GM18909 (cell line): ENCODE results near the gene KMT5C.

Experiments used
- ATAC-seq: cut with Tn5 transposase; IDR thresholded peaks from one replicate; pipeline ENCODE4 v1.9.1; 2021; ENCODE audit warnings: mild to moderate bottlenecking; ENCODE audit not compliant: unreplicated experiment, poor library complexity

The KMT5C gene

DNA sequence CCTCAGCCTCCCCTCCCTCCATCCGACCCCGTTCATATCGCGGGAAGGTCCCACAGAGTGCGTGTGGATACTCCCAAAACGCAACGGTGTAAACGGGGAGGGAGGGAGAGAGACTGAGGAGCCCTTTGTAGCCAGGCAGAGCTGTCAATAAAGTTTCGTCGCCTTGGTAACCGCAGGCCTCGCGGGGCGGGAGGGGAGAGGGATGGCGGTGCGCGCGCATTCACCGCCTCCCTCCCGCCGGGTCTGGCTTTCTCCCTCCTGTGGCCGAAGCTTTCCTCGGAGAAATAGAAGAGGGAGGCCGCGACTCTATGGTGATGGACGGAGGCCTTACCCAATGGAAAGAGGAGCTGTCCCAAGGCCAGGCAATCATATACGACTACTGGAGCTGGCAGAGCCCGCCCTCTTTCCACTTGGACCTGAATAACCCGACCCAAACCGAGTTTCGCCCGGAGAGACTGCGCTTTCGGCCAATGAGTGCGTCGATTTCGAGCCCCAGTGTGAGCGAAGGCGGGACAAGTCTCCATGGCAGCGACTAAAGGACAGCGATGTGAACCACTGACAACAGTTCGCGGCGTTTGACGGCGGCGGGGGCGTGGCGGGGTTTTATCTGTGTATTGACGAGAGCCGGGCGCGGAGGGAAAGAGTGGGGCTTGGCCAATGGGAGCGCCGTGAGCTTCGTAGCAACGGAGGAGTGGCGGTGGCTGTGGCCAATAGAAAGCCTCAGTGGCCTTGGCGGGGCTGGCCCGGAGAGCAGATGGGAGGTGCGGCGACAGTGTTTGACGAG lies at the start of gene KMT5C:
KMT5C (plus strand) TSS at position 772 of the 784 bp plus-strand sequence. CDS start 2,061 bp downstream, outside the sequence.
- peak; percentile 81 for ATAC-seq

DNA sequence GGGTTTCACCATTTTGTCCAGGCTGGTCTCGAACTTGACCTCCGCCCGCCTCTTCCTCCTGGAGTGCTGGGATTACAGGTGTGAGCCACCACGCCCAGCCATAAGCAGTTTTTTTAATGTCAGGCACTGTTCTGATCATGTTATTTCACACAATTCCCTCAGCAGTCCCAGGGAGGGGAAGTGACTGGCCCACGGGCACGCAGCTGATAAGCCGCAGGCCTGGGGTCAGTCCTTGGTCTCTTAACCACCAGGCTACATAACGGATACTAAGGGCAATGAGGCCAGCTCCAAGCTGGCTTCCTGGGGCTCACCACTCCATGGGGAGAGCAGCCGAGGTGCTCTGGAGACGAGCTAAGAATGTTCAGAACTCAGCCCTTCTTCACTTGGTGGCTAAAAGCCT lies 42.4 kb upstream of the KMT5C start:
- no peak for ATAC-seq

- no peak for ATAC-seq
Measured at GRCh38 chr19:55299991-55300390, 39.7 kb upstream of the KMT5C start.

GRCh38 chr19:55300886-55301458 lies 38.7 kb upstream of the KMT5C start:
- no peak for ATAC-seq

DNA sequence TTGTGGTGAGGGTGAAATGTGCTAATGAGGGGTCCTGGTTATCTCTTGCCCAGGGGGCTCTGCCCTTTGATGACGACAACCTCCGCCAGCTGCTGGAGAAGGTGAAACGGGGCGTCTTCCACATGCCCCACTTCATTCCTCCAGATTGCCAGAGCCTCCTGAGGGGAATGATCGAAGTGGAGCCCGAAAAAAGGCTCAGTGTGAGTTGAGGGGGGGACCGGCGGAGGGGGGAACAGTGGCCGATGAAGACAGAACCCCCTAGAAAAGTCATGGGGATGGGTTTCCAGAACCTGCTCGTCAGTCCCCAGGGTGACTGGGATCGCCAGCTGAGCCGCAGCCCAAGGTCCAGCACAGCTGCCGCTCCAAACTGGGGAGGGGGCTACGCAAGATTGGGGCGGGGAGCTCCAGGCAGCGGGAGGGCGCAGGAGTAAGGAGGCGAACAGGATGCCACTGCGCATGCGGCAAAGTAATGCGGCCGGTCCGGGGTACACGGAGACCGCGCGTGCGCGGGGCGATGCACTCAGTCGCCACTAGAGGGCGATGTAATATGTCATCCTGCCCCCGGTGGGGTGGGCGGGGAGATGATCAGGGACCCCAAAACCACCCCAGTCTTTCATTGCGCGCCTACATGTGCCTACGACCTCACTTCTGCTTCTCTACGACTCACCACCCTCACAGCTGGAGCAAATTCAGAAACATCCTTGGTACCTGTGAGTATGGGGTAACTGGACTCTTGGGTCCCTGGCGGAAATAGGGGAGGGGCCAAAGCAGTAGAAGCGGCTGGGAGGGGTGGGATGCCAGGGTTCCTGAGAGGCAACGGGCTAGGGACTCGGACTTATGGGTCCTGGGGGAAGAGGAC lies 38.0 kb upstream of the KMT5C start:
- ATAC-seq: peak; percentile 74

- no peak for ATAC-seq
Measured at GRCh38 chr19:55302318-55302703, 37.4 kb upstream of the KMT5C start.

- ATAC-seq: no peak
Measured at GRCh38 chr19:55303477-55303876, 36.2 kb upstream of the KMT5C start.

DNA sequence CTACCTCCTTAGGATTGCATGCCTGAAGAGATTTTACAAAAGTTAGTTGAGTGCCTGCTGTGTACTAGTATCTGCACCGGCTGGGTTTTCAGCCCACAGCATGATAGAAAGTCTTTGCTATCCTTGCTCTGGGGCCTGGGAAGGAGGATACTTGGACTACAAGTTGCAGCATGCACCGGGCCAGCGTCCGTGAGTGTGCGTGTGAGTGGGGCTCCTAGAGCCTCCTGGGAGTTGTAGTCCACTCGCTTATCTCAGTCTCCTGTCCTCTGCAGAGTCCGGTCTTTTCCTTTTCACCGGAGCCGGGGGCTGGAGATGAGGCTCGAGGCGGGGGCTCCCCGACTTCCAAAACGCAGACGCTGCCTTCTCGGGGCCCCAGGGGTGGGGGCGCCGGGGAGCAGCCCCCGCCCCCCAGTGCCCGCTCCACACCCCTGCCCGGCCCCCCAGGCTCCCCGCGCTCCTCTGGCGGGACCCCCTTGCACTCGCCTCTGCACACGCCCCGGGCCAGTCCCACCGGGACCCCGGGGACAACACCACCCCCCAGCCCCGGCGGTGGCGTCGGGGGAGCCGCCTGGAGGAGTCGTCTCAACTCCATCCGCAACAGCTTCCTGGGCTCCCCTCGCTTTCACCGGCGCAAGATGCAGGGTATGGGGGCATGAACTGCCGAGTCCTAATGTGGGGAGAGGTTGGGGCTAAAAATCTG lies 35.2 kb upstream of the KMT5C start:
- ATAC-seq: no peak

DNA sequence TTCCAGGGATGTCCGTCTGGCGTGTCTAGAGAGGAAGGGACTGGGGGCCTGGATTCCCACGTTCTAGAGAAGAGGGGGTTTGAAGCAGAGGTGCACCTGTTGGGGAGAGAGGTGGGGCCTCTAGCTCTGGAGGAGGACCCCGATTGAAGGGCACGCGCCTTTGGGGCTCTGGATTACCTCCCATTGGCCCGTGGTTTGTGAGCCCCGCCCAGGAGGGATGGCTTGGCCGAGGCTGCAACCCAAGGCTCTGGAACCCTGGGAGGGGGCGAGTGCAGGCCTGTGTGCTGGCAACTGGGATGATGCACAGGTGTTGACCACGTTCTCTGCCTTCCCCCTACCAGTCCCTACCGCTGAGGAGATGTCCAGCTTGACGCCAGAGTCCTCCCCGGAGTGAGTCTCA lies 34.7 kb upstream of the KMT5C start:
- no peak for ATAC-seq

DNA sequence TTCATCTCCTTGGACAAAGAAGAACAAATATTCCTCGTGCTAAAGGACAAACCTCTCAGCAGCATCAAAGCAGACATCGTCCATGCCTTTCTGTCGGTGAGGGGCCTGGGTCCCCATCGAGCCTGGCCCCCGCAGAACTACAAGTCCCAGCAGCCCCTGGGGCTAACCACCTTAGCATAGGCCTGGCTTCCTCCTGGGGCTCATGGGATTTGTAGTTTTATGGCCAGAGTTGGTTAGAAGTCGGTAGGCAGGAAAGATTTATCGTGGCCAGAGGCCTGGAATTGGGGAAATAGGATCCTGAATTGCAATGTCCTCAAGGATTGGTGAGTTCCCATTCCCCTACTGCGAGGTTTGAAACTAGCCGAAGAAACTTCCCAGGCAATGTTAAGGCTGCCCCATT lies 34.2 kb upstream of the KMT5C start:
- ATAC-seq: no peak

DNA sequence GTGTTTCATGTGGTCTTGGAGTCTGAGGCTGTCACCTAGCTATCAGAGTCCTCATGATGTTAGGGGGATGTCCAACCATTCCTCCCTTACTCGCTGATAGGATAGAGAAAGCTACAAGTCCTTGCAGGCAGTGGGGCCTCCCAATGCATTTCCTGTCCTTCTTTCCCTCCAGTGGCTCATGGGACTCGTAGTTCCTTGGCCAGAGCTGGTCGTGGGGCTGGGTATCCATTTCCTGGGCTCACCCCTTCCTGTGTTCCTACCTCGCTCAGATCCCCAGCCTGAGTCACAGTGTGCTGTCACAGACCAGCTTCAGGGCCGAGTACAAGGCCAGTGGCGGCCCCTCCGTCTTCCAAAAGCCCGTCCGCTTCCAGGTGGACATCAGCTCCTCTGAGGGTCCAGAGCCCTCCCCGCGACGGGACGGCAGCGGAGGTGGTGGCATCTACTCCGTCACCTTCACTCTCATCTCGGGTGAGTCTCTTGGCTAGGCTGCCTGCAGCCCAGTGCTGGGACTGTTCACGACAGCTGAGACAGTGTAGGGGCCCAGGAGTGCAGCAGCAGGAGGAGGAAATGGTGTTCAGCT lies 33.6 kb upstream of the KMT5C start:
- ATAC-seq: no peak

DNA sequence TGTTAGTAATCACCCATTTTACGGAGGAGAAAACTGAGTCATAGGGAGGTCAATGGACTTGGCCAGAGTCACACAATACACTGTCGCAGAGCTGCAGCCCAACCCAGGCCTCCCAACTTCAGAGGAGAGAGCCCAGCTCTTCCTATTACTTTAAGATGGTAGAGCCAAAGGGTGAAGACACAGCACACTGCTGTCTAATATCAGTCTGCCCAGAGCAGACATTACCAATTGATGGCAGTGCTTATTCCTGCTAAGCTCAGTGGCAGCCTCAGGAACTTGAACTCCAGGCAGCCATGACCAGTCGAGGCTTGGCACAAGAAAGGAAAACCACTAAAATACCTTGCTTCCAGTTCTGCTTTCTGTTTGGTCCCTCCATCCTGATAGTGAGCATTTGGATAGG lies 33.0 kb upstream of the KMT5C start:
- no peak for ATAC-seq

DNA sequence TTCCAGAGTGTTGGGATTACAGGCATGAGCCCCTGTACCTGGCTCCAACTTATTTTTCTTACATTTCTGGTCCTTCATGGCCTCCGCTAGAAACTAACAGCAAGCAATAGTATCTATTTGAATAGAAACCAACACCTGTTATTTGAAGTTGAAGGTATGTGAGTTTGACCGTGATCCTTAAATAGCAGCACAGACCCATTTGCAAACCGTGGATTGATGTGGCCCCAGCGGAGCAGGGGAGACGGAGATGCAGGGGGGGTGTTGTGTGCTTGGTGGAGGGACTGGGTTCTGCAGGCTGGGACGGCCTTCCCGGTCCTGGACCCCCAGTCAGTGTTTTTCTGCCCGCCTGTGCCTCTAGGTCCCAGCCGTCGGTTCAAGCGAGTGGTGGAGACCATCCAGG lies 31.4 kb upstream of the KMT5C start:
- ATAC-seq: no peak

DNA sequence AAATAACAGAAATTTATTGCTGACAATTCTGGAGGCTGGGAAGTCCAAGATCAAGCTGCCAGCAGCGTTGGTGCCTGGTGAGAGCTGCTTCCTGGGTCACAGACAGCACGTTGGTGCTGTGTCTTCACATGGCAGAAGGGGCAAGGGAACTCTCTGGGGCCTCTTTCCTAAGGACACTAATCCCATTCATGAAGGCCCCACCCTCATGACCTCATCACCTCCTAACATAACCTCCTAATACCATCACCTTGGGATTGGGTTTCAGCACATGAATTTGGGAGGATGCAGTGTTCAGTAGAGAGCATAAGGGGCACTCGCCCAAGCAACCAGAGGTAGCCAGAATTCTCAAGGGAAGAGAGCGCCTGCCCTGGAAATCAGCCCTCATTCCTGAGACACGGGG lies 30.2 kb upstream of the KMT5C start:
- ATAC-seq: no peak

DNA sequence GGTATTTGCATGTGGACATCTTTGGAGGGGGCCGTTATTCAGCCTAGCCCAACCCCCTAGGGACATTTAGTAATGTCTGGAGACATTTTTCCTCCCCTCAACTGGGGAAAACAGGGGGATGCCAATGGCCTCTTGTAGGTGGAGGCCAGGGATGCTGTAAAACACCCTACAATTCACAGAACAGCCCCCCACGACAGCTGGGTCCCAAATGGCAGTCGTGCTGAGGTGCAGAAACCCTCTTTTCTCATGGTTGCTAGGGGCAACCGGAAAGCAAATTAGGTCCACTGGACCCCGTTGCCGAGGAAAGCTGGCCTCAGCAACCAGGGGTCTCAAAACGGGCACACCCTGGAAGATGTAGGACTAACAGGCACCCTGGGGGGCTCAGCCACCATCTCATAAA lies 29.2 kb upstream of the KMT5C start:
- no peak for ATAC-seq

GRCh38 chr19:55311397-55311796 lies 28.3 kb upstream of the KMT5C start:
- ATAC-seq: no peak

- no peak for ATAC-seq
Measured at GRCh38 chr19:55311797-55312196, 27.9 kb upstream of the KMT5C start.

- no peak for ATAC-seq
Measured at GRCh38 chr19:55312621-55313512, 26.8 kb upstream of the KMT5C start.

DNA sequence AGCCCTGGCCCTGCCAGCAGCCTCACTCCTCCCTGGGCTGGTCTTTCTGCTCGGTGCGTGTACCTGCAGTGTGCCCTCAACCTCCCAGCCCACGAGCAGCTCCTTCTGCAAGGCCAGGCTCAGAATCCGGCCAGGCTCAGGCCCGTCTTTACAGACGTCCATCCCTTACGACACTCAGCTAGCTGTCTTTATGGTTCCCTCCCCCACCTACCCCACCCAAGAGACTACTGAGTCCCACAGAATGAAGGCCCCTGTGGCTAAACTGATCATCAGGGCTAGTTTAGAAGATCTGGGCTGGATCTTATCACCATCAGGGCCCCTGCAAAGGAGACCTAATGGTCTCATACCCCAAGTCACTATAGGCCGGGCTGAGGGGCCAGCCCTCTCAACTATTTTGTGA lies 25.3 kb upstream of the KMT5C start:
- no peak for ATAC-seq
